Stimulated activated CD8-positive, alpha-beta memory T cell treated with anti-CD3 and anti-CD28 coated beads, Interleukin-7, amount 100 ng/mL, for 24 hours (primary cell): ENCODE measurements around the gene CXCR3.
"Not testable (repeated sequence)": the region's sequence is repeated elsewhere in the genome, so short reads cannot be mapped to it uniquely, and the experiment has no call there.

ENCODE experiments used
- DNase-seq: peaks from one replicate; pipeline ENCODE4 v3.0.0-alpha.2; 2020; ENCODE audit warnings: low read depth

Gene CXCR3

DNA sequence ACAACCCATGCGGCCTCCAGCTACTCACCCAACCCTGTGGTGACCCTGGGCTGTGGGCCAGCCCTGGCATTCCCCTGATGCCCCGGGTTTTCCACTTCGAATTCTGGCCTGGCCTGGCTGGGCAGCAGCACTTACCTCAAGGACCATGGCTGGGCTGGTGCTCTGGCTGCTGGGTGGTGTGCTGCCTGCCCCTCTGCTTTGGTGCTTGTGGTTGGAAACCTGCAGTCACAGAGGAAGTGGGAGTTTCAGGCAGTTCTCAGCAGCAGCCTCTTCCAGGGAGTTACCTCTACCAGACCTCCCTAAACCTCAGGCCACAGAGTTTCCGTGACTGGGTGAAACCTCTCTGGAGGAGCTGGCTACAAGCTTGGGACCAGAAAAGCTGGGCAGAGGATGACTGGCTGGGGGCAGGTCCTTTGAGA is at the start of gene CXCR3:
CXCR3 (minus strand) TSS at position 209 of the 419 bp plus-strand sequence; CDS start at position 147, 62 bp downstream.
- DNase-seq: peak; percentile 26

DNA sequence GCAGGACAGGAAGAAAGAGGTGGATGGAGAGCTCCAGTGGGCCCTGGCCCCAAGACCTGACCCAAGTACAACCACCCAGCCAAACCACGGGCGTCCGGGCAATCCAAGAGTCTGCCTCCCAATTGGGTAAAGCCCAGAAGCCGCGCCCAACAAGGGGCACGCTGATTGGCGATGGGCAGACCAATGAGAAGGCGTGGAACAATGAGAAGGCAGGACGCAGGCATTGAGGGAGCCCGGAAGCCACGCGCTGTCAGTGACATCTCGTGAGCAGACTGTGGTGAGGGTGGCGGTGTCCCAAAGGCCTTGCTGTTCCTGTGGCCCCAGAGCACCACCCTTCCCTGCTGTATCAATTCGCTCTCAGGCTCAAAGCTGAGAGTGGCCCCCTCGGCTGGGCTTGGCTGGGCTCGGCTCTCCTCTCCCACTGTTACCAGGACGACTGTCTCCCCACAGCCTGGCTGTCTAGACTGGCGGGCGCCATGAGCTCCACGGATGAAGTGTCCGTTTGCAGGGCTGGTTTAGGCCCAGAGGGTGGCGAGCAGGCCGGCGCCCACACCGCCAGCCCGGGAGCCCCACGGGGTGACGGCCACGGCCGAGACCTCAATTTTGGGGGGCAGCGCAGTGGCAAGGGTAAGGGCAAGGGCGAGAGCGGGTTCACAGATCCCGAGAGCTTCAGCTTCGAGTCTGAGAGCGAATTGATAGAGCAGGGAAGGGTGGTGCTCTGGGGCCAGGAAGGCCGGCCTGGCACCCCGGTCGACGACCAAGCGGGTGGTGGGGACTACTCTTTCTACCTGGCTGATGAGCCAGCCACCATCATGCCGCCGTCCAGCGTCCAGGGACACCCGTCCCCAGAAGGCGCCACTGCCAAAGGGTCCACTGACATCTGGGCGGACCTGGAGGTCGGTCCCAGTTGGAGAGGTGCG is 49.3 kb upstream of the CXCR3 start, which contains the start of gene LOC101059915:
LOC101059915 (plus strand) TSS at position 219 of the 920 bp plus-strand sequence.
- no peak for DNase-seq

DNA sequence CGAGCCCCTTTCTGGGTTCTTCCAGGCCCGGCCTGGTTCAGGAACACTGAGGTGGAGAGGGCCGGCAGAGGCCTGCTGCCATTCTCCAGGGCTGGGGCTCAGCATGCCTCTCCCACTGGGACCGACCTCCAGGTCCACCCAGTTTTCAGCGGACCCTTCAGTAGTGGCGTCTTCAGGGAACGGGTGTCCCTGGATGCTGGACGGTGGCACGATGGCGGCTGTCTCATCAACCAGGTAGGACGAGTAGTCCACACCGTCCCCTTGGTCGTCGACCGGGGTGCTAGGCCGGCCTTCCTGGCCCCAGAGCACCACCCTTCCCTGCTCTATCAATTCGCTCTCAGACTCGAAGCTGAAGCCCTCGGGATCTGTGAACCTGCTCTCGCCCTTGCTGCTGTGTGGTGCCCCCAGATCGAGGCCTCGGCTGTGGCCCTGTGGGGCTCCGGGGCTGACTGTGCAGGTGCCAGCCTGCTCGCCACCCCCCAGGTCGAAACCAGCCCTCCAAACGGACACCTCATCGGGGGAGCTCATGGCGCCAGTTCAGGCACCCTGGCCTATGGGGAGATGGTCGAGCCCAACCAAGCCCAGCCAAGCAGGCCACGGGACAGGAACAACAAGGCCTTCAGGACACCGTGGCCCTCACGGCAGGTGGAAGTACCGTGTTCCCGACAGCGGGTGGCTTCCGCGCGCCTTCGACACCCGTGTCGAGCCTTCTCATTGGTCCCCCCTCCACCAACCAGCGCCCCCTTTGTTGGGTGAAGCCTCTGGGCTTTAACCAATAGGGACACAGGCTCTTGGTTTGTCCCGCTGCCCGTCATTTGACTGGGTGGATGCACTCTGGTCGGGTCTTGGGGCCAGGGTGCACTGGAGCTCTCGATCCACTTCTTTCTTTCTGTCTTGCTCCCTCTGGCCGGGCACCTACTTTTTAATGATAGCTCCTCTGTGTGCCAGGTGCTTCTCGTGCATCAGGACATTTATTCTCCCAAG is 48.2 kb upstream of the CXCR3 start:
- DNase-seq: no peak

DNA sequence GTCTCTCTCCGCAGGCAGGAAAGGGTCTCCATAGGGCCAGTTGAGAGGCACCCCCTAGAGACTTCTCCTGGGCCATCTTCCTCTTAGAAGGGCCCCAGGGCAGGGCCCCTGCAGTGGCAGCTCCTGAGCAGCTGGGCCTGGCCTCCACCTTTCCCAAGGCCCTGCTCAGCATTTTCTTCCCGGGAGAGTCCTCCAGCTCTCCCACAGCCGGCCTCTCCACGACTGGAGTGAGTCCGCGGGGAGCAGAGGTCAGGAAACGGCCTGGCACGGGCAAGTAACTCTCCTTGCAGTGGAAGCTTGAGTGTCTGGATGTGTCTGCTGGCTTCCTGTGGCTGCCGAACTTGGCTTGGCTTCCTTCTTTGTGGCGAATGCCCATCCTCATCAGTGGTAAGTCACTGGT is 47.4 kb upstream of the CXCR3 start:
- DNase-seq: no peak

DNA sequence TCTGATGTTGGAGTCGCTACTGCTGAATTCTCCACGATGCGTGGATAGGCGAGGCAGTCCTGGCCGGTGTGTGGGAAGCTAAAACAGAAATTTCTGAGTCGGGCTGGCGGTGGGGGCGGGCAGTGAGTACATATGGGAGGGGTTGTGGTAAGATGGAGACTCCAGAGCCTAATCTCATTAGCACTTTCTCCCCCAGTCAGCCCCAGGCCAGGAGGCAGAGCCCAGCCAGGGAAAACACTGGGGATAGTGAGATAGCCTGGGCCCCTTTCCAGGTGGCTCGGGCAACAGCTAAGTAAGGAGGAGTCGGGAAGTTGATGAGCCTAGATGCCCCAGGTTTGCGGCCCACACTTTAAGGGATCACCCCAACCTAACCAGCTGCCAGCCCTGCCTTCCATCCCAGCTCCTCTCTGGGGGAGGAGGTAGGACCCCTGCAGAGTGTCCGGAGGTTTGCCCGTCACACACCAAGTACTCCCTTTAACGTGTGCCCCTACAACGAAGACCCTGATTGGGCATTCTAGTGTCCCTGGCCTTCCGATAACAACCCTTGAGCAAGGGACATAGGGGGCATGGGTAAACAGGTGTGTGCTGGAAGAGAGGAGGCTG is 46.7 kb upstream of the CXCR3 start:
- no peak for DNase-seq

DNA sequence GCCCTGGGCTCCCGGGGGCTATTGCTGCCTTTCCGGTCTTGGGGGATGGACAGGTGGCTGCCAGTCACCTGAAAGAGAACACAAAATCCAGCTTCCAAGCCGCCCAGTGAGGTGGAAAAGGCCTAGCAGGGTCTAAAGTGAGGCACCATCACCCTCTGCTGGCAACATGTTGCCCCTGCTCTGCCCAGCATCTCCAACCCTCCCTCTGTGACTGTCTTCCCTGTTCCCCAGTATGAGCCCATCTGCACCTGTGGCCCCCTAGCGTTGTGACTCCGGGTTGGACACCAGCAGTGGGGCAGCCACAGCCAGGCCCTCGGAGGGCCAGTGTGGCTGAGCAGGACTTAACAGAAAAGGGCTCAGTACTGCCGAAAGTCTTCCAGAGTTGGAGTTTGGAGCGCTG is 45.9 kb upstream of the CXCR3 start:
- DNase-seq: not testable (repeated sequence)

DNA sequence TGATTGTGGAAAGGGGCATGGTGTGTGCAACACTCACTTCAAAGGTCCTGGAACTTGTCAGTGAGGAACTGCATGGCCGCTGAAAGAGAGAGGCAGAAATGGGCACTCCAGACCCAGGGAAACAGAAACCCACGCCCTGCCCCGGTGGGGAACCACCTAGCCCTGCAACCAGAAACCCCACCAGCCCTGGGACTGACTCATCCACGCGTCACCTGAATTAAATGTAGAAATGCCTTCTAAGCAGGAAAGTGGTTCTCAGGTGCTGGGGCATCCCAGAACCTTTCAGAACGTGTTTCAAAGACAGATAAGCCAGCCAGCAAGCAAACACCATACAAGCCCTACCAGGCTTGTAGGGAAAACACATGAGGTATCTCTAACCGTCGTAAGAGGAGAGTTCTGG is 44.9 kb upstream of the CXCR3 start:
- peak; percentile 26 for DNase-seq

DNA sequence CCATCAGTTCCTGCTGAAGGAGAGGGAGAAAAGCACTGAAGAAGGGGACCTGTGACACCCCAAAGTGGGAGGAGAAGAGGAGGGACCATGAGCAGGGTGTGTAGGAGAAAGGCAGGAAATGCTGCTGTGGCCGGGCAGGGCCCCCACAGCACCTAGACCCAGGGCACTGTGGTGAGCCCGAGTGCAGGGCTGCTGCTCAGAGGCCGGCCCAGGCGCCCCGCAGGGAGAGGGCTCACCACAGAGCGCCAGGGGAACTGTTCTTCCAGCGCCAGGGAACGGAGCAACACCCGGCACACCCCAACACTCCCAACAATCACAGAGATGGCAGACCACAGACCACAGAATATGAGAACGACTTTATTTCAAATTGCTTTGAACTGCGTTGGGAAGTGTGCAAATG is 44.3 kb upstream of the CXCR3 start:
- DNase-seq: not testable (repeated sequence)

DNA sequence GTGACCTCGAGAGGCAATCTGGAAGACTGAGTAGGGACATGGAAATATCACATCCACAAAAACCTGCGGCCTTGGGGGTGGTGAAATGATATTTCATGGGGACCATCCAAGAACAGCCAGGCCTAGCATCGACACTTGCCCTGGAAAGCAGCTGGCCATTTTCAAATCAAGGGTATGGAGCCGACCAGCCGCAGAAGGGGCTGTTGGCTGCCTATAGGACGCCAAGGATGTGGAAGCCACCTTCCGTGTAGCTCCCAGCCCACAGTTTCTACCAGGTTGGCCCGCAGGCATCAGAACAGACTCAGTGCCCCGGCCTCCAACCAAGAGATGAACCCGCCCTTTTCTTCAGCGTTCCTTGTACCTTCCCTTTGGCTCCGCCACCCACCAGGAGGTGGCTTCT is 43.6 kb upstream of the CXCR3 start:
- no peak for DNase-seq

DNA sequence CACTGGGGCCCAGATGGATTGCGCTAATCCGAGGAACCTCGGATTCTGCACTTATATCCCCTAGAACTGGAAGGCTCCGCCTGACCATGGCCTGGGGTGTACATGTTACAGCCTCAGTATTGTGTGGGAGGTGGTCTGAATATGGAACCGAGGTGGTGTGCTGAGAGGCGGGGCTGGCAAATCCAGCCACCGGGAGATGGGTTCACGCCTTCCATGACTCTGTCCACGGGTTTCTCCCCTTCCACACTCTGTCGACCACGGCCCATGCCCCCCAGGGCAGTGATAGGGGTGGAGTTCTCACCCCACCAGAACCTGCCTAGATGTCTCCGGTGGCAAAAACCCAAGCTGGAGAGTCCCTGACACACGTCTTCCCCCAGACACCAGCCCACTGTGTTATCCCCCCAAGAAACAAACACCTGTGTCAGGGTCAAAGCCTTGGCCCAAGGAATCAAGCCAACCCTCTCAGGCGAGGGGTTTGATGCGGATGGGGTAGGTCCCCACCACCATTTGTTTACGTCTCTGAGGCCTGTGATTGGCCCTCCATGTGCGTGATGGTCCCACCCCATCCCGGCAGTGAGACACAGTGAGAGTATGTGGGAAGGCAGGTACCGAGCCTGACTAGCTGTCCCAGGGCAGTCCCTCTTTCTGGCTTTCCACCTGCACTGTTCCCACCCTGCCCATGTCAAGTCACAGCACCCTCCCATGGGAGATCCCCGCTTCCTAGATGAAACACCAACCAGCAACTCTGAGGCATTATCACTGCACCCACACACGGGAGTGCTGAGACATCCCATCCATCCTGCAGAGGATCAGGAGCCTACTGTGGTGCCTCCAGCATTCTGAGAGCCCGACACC is 42.5 kb upstream of the CXCR3 start:
- DNase-seq: no peak

DNA sequence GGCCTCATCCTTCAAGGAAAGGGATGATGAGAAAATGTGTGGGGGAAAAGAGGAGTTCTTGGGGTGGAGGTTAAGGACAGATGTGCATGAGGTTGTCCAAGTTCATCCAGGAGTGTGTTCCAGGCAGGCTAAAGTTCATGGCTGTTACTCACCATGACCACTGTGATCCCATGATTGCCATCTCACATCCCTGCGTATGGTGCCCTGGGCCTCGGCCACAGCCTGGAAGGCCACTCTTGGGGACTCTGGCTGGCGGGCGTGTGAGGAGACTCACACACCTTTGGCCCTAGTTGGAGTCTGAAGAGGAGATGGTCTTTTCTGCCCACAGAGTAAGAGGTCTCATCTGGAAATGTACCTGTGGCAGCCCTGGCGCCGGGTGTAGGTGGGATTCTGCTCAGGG is 41.6 kb upstream of the CXCR3 start:
- no peak for DNase-seq

DNA sequence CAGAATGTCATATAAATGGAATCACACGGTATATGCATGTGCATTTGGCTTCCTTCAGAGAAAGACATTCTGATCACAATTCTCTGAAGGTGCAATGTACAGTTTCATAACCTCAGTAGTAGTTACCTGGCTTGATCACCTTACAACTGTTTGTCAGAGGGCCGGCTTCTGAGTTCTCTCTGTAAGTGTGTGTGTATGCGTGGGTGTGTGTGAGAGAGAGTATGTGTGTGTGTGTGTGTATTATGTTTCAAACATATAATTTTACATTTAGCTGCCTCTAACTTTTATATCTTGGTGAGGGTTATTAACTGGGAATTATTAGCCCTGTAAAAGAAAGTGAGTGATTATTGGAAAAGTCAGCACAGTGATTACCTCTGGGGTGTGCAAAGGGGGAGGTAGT is 41.0 kb upstream of the CXCR3 start:
- no peak for DNase-seq

DNA sequence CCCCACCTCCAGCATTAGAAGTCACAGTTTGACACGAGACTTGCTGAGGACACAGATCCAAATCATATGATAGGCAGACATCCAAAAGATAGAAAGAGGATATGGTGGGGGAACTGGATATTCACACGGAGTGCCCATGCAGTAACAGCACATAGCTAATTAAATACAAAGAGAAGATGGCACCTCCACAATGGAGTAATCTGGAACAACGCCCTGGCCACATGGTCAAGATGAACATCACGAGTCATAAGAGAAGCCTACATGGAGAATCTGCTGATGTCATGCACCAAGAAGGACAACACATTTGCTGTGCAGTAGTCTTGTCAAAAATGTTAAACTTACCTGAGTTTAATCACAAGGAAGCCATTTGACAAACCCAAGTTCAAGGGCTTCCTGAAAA is 39.0 kb upstream of the CXCR3 start:
- DNase-seq: no peak

DNA sequence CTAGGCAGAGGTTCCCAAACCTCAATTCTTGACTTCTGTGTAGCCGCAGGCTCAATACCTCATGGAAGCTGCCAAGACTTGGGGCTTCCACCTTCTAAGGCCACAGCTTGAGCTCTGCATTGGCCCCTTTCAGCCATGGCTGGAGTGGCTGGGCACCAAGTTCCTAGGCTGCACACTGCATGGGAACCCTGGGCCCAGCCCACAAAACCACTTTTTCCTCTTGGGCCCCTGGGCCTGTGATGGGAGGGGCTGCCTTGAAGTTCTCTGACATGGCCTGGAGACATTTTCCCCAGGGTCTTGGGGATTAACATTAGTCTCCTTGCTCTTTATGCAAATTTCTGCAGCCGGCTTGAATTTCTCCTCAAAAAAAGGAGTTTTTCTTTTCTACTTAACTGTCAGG is 35.0 kb upstream of the CXCR3 start:
- no peak for DNase-seq

DNA sequence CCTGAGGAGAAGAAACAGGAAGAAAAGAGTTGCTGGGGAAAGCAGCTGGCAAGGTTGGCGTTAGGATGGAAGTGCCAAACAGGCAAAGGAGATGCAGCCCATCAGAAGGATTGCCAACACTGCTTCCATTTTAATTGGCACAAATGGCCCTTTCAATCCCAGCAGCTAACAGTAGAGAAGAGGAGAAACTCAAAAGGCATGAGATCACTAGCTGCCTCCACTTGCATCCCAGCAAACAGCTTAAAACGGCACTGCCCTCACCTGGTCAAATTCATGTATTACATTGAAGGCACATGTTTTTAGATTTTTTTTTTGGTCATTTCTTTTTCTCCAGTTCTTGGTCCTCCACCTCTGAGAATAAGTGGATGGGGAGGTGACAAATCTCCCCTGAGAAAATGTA is 34.1 kb upstream of the CXCR3 start:
- peak; percentile 32 for DNase-seq

DNA sequence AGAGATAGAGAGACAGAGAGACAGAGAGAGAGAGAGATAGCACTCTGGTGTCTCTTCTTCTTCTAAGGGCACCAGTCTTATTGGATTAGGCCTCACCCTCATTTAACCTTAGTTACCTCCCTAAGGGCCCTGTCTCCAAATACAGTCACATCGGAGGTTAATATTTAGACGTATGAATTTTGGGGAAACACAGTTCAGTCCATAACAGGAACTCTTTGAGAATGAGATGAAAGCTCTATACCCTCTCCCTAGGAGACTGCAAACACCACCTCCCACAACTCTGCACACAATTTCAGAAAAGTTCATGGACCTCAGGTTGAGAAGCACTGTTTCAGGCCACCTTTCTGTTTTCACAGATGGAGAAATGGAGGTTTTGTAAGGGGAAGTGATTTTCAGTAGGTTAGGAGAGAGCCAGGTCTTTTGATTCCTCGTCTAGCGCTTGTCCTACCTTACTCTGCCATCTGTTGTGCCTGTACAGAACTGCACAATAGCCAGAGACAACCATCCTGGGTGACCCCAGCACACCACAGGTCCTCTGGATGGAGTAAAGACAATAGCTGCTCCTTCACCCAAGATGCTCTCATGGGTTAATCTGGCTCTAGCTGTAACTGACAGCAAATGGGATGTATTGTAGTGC is 32.1 kb upstream of the CXCR3 start:
- no peak for DNase-seq

DNA sequence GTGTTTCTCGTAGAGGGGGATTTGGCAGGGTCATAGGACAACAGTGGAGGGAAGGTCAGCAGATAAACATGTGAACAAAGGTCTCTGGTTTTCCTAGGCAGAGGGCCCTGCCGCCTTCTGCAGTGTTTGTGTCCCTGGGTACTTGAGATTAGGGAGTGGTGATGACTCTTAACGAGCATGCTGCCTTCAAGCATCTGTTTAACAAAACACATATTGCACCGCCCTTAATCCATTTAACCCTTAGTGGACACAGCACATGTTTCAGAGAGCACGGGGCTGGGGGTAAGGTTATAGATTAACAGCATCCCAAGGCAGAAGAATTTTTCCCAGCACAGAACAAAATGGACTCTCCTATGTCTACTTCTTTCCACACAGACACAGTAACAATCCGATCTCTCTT is 26.1 kb upstream of the CXCR3 start:
- not testable (repeated sequence) for DNase-seq

DNA sequence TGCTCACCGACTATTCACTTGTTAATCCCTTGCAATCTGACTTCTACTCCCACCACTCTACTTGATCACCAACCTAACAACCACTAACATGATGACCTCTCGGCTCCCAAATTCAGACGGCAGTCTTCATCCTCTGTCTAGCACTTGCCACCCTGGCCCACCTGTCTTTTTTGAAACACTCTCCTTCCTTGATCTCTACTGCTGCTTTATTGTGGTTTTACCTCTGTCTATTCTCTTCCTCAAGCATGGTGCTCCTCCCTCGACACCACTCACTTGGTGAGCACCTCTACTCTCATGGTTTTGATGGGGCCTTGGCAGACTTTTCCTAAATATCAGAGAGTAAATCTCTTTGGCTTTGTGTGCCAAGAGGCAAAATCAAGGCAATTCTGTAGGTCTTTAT is 21.7 kb upstream of the CXCR3 start:
- DNase-seq: no peak

DNA sequence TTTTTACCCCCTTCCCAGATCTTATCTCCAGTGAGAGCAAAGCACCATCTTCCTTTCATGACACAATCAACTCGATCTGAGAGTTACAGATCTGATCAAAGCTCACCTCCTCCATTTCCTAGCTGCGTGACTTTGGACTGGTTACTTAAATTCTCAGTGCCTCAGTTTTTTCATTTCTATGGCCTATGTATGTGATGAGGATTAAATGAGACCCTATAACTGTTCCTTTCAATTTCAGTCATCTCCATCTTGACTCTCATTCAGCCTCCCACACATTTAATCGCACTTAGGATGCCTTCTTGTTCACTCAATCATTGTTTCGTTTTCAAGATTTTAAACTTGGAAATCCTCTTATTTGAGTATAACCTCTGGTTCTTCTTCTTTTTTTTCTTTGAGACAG is 20.1 kb upstream of the CXCR3 start:
- no peak for DNase-seq

DNA sequence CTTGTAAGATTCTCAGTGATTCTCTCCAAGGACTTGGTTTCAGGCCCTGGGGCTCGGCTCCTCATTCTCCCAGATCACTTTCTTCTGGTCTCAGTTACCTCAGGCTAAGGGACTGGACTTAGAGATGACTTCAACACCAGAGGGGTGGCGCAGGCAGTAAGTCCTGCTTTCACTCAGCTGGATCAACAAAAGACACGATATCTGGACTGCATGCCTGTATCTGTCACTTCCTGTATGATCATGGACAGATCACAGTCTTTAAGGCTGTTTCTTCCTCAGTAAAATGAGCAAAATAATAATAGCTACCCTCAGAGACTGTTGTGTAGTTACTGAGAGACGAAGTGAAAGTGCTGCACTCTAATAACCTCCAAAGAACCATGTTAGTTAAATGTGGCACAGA is 19.5 kb upstream of the CXCR3 start:
- DNase-seq: no peak

DNA sequence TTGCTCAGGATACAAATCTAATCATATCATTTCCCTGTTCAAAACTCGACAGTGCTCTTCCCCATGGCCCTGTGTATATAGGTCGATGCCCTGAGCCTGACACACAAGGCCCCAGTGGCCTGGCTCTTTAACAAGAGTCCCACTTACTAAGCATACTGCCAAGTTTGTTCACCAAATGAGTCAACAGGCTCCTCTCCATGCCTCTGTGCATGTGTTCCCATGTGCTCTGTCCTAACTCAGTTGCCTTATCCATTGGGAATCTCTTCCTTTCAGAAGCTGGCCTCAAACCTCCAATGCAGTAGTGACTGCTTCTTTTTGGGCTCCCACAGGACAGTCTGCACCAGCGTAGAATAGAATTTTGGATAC is 18.9 kb upstream of the CXCR3 start:
- DNase-seq: no peak
